Left renal cortex interstitium (tissue), 4 donors: ENCODE results near the gene FCHSD2. TPM values are rescaled to one million over a fixed set of nuclear protein-coding genes. Genes with fewer than 3 reads are reported as not detected.
"Not testable (repeated sequence)": the region's sequence is repeated elsewhere in the genome, so short reads cannot be mapped to it uniquely, and the experiment has no call there.

Source experiments
- DNase-seq, 4 donors: peaks; one replicate each; pipeline ENCODE4 v3.0.0-alpha.2; 2013; ENCODE audit warnings: low read depth in 4 of 4, low spot score in 2 of 4, missing footprints in 1 of 4
- polyA plus RNA-seq, 4 donors: library from polyadenylated mRNA; unstranded; fragments of 120-200 nt; gene quantifications; one replicate each; pipeline ENCODE4 v1.2.1, GENCODE V29; 2013; ENCODE audit not compliant: insufficient read length in 4 of 4

Gene FCHSD2
- polyA plus RNA-seq, 4 donors: 36.1 to 43.2 (median 37.8) TPM

GRCh38 chr11:72827656-72828055, 314.5 kb downstream of the FCHSD2 start:
- DNase-seq: not testable (repeated sequence)

GRCh38 chr11:72826942-72827480, 315.1 kb downstream of the FCHSD2 start:
- DNase-seq: no peak

- DNase-seq: no peak
These were observed 315.8 kb downstream of the FCHSD2 start for GRCh38 chr11:72826191-72826941.

GRCh38 chr11:72825661-72826060, 316.5 kb downstream of the FCHSD2 start:
- no peak for DNase-seq

GRCh38 chr11:72824811-72825505, 317.2 kb downstream of the FCHSD2 start:
- no peak for DNase-seq

- no peak for DNase-seq
These were observed 318.1 kb downstream of the FCHSD2 start for GRCh38 chr11:72824020-72824419.

- no peak for DNase-seq
These were observed 318.9 kb downstream of the FCHSD2 start for GRCh38 chr11:72823105-72823804.

- peak; percentile 79 to 88 (median 84) for DNase-seq
These were observed 320.0 kb downstream of the FCHSD2 start for GRCh38 chr11:72821920-72822799.

- no peak for DNase-seq
These were observed 320.7 kb downstream of the FCHSD2 start for GRCh38 chr11:72821221-72821919.

GRCh38 chr11:72820439-72821139, 321.5 kb downstream of the FCHSD2 start:
- DNase-seq: no peak

- DNase-seq: no peak
These were observed 323.1 kb downstream of the FCHSD2 start for GRCh38 chr11:72818971-72819370.

GRCh38 chr11:72817966-72818365, 324.2 kb downstream of the FCHSD2 start:
- no peak for DNase-seq

GRCh38 chr11:72816404-72816990, 325.6 kb downstream of the FCHSD2 start:
- no peak for DNase-seq

GRCh38 chr11:72815110-72815618, 327.0 kb downstream of the FCHSD2 start:
- DNase-seq: no peak

GRCh38 chr11:72814286-72815109, 327.6 kb downstream of the FCHSD2 start, which contains the start of gene ATG16L2:
Gene ATG16L2 (plus strand): TSS chr11:72814411. CDS start chr11:72814446, 35 bp downstream.
- DNase-seq: peak in 2 of 4 donors; percentile 80 to 82

- peak in 3 of 4 donors; percentile 68 to 90 (median 78) for DNase-seq
These were observed 328.3 kb downstream of the FCHSD2 start for GRCh38 chr11:72813740-72814285.
